Iris pigment epithelial cell (primary cell): Measurements from ENCODE around the gene ACTA2.

Experiments used
- DNase-seq: peaks from one replicate; pipeline ENCODE4 v3.0.0-alpha.2; 2011; ENCODE audit warnings: low read depth

ACTA2 gene

DNA sequence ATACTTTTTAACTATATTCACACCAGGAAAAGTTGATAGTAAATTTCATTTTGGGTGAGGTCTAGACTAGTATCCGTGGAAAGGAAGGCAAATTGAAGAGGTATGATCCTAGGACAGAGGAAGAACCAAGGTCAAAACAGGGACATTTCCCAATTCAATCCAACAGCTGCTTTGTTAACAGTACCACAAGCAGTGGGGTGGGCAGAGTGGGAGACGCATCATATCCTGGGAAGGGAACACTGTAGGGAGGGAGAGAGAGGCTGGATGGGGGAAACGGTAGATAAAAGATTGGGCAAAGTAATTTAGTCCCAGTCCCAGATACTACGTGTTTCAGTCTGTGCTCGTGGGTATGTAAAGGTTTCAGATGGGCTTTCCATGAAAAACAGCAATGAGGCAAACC, 28.9 kb upstream of the ACTA2 start:
- DNase-seq: no peak

DNA sequence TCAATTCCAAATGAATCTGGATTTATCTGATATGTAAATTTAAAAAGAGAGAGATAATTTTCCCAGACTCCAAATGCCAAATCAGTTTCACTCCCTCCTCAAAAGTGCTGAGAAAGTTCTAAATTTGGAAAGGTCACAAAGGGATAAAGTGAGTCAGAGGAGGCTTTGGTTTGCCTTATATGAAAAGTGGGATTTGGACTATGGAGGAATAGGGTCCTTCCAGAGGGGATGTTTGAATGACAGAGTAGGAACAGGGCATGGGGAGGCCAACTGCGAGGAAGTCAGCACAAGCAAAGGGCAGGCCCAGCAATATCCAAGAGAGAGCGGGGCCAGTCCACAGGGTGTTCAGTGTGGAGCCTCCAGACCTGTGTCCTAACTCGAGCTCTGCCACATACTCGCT, 28.2 kb upstream of the ACTA2 start:
- DNase-seq: no peak

DNA sequence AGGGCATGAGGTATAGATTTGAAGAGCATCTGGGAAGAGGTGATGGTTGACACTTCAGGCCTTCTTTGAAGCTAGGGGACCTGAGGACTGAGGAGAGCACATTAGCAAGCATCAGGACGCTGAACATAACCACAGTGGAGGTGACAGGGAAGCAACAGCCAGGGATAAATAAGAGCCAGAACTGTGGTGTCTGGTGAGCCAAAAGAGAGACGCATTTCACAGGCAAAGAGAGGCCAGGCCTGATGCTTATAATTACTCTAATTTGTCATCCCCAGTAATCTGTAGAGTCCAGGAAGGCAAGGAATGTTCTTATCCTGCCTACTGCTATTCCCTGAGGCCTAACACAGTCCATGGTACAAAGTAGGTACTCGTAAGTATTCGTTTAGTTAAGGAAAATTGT, 27.7 kb upstream of the ACTA2 start:
- no peak for DNase-seq

DNA sequence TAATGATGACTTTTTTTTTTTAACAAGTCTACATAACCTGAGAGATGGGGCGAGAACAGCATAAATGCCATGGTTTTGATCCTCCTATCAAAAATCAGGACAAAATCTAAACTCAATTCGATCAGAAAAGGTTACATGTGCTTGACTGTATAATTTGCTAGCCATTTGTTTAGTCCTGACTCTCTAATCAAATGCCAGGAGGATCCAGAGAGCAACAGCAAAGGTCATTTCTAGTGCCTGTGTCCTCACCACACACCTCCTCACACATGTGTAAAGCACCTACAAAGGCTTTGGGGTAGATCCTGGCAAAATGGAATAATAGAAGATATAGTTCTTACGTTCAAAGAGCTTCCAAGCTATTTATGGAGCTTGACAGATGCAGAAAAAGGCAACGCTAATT, 27.0 kb upstream of the ACTA2 start:
- DNase-seq: no peak

DNA sequence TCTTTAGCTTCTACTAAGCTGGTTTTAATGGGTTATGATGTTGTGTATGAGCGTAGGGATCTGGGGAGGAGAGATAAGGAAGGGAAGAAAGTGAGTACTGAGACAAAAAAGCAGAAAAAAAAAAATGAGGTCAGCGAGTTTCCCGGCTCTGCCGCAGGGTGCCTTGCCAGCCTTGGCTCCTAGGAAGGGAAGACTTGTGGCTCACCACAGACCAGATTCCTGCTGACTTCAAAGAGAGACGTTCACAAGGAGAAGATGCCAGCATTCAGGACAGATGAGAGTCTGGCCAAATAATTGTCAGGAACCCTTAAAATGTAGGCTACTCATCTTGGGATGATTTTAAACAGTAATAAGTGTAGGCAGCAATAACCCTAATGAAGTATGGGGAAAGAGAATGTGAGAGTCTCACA, 26.6 kb upstream of the ACTA2 start:
- DNase-seq: peak; percentile 80

DNA sequence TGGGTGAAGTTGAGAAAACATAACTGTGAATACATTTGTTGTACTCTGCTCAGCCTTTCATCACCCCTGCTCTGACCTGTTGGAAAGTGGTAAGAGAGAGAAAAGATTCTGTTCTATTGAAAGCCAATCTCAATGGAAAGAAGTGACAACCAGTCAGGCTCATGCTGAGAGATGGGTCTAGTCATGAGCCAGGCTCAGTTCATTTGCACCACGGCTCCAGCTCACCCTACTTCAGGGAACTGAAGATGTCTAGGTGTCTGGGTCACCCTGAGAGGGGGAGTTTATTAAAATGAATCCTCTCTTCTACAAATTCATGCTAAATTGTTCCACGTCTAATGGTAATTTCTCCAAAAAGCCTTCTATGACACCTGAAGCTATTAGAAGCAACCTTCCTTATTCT, 25.9 kb upstream of the ACTA2 start:
- no peak for DNase-seq

DNA sequence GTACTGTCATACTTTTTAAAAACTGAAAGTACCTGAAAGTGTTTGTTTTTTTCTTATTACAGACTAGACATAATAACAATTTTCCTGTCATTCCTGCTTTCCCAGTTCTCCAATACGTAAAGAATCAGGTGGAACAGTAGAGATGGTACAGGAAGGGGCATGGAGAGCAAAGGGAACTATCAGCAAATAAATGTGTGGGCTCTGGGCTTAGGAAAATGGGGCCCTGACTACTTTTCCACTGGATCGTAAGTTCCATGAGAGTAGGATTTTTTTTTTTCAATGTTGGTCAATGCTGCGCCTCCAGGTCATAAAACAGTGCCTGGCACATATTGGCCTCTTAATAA, 22.8 kb upstream of the ACTA2 start:
- DNase-seq: no peak

DNA sequence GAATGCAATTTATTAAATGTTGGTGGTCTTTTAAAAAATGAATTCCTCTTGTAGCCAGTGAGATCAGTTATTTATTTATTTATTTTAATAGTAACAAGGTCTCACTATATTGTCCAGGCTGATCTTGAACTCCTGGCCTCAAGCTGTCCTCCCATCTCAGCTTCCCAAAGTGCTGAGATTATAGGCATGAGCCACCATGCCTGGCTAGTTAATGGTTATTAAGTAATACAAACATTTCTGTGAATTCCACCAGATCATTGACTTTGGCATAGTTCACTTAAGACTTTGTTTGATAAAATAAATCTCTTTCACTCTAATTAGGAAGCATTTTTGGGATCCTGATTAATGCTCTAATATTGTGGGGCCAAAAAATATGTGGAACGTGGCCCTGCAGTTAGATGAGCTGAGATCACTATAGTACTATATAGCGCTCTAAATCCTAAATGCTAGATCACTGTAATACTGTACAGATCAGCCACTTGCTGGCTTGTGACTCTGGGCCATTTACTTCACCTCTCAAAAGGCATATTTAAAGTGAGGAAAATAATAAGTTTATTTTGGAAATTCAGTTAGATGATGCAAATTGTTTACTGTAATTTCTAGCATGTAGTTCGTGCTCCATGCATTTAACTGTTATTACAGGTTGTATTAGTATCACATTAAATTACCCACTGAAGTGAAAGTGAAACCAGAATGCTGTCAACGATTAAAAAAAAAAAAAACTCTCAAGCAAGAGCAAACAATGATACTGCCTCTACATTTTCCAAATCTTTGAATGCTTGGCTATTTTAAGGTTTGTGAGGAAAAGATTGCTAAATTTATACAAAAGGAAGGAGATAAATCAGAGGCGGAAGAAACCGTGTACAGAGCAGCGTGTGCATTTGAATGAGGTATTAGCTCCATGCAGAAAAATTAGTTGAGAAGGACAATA, 22.1 kb upstream of the ACTA2 start:
- DNase-seq: peak; percentile 49

DNA sequence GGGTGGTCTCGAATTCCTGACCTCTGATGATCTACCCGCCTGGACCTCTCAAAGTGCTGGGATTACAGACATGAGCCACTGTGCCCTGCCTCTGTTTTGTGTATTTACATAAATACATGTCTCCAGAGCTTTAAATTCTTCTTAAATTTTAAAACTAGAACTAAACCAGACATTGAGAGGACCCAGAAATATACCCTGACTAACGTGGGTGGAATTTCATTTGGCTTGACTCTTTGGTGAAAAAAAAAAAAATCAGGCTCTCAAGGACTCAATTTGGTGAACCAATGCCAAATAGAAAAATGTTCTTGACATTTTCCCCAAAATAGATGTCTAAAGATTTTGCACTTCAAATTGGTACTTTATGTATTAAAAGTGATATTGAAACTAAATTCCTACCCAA, 21.4 kb upstream of the ACTA2 start:
- peak; percentile 45 for DNase-seq

DNA sequence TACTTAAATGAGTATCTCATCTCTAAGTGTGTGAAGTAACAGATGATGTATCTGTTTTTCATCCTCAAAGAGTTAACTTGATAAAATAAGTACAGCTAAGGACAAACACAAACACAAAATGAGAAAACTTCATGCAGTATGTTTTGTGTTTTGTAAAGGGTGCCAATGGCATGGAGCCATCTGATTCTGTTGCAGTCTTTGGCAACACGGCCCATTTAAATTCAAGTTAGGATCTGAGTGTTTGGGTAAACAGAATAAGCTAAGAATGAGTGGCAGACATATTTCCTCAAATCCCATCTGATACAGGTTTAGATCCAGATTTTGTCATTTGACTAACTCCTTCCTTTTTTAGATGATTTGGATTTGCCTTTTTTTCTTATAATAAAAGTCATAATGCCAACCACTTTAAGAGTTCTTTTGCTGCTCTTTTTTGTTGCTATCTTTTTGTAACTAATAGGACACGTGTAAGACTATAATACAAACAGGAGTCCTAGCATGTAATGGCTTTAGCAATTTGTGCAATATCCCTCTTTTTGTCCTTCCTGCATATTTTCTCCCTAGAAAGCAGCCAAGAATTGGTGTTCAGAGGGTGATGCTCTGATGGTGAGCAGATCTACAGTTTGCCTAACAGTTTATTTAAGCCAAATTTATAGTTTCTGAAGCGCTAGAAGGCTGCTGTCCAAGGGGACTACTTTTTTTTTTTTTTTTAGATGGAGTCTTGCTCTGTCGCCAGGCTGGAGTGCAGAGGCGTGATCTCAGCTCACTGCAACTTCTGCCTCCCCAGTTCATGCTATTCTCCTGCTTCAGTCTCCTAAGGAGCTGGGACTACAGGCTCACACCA, 18.9 kb upstream of the ACTA2 start:
- DNase-seq: no peak

DNA sequence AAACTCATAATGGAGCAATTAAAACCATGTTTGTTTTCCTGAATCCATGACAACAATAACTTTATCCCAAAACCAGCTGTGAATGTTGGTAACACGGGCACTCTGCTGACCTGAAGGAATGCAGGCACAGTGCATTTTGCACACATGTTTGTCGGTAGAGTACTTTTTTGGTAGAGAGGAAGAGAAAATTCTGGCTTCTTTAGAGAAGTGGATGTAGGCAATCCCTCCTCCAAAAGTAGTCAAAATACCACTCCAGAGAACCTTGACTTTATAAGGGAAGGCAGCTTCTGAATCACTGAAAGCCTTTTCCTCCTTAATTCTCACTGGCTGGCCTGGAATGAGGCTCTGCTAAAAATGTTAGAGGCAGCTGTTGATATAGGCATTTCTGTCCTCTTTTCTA, 15.8 kb upstream of the ACTA2 start:
- no peak for DNase-seq

DNA sequence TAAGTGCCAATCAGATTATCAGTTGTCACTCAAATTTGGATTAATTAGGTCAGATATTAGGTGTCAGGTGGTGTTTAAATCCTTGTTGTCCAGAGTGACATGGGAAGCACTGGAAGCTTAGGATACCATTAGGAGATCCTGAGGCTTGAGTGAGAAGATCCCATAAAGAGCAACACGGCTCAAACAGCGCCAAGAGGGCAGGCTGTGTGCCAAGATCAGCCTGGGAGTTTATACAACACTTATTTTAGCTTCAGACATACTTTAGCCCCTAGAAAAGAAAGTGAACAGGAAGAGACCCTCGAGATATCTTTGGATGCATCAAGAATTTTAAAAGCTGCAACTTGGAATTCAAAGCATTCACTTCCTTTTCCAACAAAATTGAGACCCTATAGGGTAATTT, 14.2 kb upstream of the ACTA2 start:
- DNase-seq: no peak

DNA sequence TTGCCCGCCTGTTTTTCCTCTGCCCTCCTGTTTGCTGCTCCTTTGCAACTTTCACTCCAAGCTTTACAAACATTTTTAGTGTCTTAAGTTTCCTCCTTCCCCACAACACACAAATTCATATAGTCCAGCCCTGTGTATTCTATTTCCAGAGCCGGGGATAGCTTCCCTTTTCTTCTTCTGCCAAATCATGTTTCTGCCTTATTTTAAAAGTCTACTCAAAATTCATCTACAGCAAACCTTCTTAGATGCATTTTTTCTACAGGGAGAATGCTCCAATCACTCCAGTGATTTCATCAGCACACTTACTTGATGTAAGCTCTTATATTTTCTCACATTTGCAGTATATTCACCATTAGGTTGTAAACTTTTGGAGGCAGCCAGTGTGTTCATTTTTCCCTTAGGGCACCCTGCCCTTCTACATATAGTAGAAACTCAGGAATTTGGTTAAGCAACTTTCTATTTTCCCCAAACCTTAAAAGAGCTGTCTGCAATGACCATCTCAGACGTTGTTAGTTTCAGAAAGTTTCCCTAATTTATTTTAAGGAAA, 12.4 kb upstream of the ACTA2 start:
- no peak for DNase-seq

DNA sequence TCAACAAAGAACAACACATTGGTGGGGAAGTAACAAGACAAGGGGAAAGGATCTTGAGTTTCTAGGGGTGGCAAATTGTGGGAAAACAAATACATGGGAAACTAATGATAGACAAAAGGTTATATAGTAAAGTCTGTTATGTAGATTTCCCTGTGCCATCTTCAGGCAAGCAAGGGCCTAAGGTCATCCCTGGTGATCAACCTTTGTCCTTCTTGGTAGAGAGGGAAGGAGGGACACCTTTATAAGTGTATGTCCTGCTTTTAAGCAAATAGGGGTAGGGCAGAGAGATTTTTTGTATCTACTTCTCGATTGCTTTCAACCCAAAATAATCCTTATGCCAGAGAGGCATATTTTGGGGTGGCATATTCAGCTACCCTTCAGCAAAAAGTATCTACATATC, 11.8 kb upstream of the ACTA2 start:
- no peak for DNase-seq

DNA sequence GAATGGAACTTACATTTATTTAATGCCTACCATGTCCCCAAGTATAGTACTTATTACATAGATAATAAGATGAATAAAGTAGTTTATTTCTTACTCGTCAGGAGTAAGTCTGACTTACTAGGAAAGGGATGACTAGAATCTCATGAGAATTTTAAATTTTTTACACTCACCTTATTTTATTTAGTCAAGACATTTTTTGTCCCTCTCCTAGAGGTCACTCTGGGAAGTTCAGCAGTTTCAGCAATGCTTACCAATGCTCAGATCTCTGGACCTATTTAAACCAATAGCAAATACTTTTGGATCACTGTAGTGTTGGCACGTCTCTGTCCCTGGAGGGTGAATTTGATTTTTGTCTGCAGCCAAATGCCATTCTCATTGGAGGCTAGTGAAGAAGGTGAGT, 10.7 kb upstream of the ACTA2 start:
- no peak for DNase-seq

DNA sequence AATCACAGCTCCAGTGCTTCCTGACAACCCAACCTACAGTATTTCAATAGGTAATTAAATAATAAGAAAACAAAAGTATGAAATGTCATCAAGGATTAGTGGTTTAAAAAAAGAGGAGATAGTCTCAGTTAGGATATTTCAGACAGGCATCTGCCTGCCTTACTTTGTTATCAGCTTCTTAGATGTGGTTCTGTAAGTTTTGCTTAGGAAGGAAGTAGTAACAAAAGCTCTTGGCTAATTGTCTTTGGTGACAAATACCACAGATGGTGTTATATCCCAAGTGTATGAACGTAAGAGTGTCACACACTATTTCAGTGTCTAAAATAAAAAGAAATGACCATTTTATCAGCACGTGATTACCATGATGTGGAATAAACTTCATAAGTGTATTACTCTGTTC, 9.8 kb upstream of the ACTA2 start:
- DNase-seq: no peak

DNA sequence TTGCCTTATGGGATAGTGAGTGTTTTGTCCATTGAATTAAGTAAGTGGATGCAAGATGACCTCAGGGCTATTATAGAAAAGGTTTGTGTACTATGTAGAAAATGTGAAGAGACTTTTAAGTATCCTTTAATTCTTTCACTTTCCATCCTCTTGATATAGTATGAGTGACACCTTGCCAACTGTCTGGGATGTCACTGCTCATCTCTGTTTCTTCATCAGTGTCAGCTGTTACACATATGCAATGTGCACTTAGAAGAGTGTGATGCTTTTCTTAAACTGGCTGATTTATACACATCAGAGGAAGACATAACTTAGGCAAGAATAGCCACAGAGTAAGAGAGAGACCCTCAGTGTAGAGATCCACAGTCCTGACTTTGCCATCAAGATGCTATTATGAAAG, 8.7 kb upstream of the ACTA2 start:
- no peak for DNase-seq

DNA sequence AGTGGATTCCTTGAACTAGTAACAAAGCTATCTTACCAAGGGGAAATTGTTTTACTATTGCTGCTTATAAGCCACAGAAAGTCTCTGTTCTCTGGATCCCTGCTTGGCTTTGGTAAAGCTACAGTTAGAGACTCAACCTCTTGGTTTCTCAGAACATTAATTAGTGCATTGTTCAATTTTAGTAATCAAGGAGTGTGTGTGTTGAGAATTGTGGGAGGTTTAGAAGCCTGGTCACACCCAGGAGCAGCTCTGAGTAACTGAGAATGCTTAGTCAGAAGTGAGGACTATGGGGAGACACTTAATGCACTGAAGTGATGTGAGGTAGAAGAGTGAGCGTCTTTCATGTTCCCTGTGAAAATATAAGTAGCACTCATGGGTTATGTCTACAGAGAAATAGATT, 8.2 kb upstream of the ACTA2 start:
- no peak for DNase-seq

DNA sequence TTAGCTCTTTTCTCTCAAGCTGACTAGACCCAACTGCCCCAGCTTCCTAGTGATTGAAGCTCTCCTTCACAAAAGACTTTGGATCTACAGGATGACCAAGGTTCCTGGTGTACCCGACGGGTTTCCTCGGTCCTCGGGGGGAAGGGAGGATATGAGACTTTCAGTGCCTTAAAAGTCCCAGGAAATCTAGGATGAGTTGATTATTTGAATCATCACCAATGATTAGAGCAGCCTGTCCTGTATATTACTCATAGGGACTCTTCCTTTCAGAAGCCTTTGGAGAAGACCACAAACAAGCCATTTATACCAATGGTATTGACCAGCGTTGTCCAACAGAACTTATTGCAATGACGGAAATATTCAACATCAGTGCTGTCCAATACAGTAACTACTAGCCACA, 6.1 kb upstream of the ACTA2 start:
- no peak for DNase-seq

DNA sequence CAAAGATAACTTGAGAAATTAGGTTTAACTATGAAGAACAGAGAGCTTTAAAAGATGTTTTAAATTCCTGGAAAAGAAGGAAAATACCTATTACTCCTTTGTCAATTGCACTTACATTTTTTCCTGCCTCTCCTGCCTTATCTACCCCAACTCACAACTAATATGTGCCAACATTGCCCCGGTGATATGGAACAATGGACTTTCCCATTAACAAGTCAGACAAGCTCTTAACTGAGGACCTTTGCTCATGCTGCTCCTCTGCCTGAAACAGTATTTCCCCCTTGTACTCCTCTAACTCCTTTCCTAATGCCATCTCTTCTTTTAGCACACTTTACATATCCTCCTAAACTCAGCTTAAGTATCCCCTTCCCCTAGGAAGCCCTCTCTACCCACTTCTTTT, 4.8 kb upstream of the ACTA2 start:
- no peak for DNase-seq

DNA sequence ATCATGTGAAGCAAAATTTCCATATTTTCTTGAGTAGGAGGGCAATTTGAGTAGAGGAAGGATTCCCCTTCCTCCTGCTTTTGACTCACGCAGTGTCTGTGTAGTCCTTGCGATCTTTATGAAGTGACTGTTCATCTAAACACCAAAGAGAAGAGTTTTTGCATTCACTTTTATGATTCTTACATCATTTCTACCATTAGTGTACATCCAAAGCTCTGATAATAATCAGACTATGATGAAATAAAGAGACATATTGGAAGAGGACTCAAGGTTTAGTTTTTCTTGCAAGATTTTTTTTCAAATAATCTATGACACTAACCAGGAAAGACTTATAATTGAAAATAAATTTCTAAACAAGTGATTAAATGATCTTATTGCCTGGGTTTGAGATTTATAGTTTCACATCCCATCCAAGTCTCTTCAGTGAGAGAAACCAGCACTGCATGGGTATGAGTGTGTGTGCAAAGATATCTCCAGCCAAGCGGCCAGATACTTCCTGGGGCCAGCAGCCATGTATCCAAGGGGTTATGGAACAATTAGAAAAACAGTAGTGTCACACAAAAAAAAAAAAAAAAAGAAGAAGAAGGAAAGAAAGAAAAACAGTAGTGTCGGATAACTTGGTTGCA, 2.0 kb upstream of the ACTA2 start:
- DNase-seq: no peak

DNA sequence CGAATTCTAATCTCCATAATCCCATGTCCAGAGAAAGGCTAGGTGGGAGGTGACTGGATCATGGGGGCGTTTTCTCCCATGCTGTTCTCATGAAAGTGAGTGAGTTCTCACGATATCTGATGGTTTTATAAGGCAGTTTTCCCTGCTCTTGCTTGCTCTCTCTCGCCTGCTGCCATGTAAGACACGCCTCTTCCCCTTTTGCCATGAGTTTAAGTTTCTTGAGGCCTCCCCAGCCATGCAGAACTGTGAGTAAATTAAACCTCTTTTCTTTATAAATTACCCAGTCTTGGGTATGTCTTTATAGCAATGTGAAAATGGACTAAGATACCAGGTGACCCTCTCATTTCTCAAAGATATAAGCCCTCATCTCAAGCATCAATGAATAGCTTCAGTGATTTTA, 1.1 kb upstream of the ACTA2 start:
- no peak for DNase-seq
